Stimulated activated CD8-positive, alpha-beta memory T cell treated with anti-CD3 and anti-CD28 coated beads, Interleukin-15, amount 100 ng/mL, for 48 hours (primary cell): ENCODE measurements around the gene C6orf163.
A peak's percentile ranks its signal among the peaks of the same experiment; 100 is the strongest.
"Not testable (repeated sequence)": the region's sequence is repeated elsewhere in the genome, so short reads cannot be mapped to it uniquely, and the experiment has no call there.

Experiments
- DNase-seq, 2 donors: peaks; one replicate each; pipeline ENCODE4 v3.0.0-alpha.2; 2020; ENCODE audit warnings: low read depth in 2 of 2

The C6orf163 gene

DNA sequence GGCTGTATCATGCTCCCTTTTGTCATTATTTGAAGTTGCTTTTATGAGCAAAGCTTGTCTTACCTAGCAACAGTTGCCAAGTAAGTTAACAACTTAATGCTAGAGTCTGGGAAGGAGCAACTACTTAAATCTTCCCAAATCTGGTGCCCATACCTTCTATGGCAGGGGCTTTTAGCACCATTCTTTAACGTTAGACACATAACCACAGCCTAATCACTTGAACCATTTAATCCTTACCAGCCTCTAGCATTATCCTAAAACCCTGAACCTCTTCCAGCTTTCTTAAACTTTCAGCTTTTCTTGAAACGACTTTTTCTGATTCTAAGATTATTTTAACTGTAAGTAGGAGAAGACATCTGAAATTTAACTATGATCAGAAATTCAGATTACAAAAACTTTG lies at the start of gene C6orf163:
C6orf163 (plus strand) TSS at position 83 of the 400 bp plus-strand sequence; CDS start at position 370, 287 bp downstream.
- DNase-seq: no peak

DNA sequence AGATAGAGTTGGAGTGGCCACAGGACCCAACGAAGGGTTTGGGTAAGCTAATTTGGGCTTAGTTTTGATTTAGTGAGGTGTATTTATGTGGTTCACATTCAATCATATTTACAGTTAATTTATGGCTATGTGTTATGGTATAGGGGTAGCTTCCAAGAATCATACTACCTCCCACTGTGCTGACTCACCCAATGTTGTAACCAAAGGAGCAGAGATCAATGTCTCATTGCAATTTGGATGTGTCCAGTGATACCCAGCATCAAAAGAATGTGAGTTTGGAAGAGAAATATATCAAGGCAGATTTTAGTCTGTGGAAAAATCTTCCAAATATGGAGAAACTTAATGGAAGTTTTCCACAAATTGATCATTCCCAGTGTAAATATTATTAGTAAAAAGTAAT lies 47.5 kb upstream of the C6orf163 start:
- DNase-seq: no peak

- not testable (repeated sequence) for DNase-seq
Observed at GRCh38 chr6:87301277-87301676, 43.3 kb upstream of the C6orf163 start.

DNA sequence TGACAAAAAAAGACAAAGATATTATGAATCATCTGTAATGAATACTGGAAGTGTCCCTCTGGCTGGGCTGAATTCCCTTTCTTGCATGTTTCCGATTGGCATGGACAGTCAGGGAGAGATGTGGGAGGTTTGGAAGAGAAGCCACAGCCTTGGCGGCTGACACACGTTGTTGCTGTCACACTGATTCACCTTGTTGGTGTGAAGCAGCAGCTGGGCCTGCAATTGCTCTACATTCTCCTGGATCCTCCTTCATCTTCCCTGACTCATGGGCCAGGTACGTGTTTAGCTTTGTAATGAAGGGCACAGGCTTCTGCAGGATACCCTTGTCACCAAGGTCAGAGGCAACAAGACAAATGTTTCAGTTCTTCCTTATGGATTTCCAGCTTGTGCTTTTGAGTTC lies 35.6 kb upstream of the C6orf163 start:
- no peak for DNase-seq

GRCh38 chr6:87312860-87313259 lies 31.8 kb upstream of the C6orf163 start:
- no peak for DNase-seq

- no peak for DNase-seq
Observed at GRCh38 chr6:87315071-87315470, 29.5 kb upstream of the C6orf163 start.

DNA sequence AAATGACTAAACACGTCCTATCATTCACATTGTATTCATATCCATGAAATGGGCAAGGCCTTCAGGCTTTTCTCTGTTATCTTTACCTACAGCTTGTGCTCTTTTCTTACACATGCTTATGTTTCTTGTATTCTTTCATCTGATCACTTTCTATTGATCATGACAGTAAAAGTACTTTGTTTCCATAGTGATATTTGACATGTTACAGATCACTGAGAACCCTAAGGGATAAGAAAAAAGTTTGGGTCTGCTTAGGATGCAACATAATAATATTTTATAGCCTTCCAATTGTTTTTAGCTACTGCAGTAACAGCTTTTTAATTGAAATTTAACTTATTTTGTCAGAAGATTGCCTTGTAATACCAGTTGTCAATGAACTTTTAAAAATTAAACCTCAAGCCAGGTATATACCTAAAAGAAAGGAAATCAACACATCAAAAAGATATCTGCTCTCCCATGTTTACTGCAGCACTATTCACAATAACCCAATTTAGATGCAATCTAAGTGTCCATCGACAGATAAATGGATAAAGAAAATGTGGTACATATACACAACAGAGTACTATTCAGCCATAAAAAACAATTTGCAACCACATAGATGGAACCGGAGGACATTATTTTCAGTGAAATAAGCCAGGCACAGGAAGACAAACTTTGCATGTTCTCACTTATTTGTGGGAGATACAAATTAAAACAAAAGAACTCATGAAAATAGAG lies 25.2 kb upstream of the C6orf163 start:
- no peak for DNase-seq

DNA sequence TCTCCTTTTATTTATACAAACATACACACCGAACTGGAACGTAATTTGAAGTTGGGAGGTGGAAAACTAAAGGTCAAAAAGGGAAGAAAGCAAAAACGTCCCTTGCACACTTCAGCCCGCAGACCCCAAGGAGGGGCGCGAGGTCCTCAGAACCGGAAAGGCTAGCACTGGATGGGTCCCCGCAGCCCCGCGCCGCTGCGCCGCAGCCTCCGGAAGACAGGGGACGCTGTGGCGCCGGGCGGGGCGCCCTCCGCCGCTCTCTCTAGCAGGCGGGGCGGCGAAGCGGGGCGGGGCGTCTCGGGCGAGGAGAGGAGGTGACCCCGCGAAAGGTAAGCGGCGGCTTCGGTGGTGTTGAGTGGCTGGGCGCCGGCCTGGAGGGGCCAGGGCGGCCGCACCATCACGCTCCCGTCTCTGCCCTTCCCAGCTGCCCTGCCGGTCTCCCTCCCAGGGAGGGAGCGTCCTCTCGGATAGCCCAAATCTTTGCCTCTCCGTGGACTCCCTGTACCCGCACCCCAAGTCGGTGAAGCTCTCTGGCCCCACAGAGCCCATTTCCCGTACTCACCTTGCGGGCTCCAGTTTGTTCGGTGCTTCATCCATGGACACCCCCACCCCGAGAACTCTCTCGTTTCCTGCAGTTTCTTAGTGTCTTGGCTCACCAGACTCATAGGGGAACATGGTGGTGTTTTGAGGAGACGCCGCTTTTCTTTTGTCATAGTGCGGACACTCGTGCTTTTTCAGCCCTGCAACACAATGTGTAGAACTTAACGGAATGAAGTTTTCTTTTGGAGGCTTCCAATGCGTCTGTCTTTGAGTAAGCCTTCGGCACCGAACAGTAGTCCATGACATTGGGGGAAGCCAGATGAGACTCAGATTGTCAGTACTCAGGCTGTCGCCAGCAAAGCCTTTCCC lies 22.1 kb upstream of the C6orf163 start, which contains the start of gene SMIM8:
SMIM8 (plus strand) TSS at position 285 of the 909 bp plus-strand sequence. CDS start 14,444 bp downstream, outside the sequence.
- DNase-seq: peak; percentile 83 to 84

DNA sequence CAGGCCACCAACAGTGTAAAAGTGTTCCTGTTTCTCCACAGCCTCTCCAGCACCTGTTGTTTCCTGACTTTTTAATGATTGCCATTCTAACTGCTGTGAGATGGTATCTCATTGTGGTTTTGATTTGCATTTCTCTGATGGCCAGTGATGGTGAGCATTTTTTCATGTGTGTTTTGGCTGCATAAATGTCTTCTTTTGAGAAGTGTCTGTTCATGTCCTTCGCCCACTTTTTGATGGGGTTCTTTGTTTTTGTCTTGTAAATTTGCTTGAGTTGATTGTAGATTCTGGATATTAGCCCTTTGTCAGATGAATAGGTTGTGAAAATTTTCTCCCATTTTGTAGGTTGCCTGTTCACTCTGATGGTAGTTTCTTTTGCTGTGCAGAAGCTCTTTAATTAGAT lies 20.7 kb upstream of the C6orf163 start:
- DNase-seq: not testable (repeated sequence)

DNA sequence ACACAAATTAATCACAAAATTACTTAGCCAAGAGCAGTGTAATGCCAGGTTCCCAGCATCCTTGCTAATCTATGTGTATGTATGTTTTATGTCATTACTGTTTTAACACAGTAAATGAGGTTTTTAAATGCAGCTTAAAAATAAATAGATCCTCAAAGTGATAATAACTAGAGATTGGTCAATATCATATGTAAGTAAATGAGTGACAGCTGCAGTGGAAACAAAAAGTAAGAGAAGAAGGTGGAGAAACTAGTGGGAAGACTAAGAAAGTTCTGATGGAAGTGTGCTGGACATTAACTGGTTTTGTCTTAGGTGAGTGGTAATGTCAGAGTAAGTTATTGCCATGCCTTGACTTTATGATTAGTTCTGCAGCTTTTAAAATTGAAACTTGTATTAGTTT lies 13.7 kb upstream of the C6orf163 start:
- DNase-seq: no peak

GRCh38 chr6:87333033-87333432 lies 11.6 kb upstream of the C6orf163 start:
- DNase-seq: no peak

GRCh38 chr6:87333591-87334181 lies 10.9 kb upstream of the C6orf163 start:
- no peak for DNase-seq

DNA sequence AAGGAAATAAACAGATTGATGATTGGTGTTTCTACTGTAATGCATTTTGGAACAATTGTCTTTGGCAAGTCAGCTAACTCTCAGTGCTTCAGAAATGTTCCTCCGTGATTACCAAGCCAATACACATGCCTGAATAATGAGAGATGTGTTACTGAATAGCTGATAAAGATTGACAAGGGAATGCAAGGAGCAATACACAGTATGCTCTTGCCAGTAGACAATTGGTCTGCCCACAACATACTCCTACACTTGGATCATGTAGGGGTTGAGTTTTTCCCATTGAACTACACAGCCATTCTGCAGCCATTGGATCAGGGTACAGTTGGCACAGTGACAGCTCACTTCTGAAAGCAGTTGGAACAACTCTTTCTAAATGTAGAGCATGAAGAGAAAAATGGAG lies 9.9 kb upstream of the C6orf163 start:
- DNase-seq: no peak

GRCh38 chr6:87336367-87336766 lies 8.2 kb upstream of the C6orf163 start:
- no peak for DNase-seq

- no peak for DNase-seq
Observed at GRCh38 chr6:87340230-87340629, 4.4 kb upstream of the C6orf163 start.

GRCh38 chr6:87341158-87341557 lies 3.5 kb upstream of the C6orf163 start:
- no peak for DNase-seq

GRCh38 chr6:87341899-87342298 lies 2.7 kb upstream of the C6orf163 start:
- DNase-seq: no peak

- DNase-seq: no peak
Observed at GRCh38 chr6:87342829-87343228, 1.8 kb upstream of the C6orf163 start.

GRCh38 chr6:87346700-87347099 lies 2.1 kb downstream of the C6orf163 start:
- no peak for DNase-seq

DNA sequence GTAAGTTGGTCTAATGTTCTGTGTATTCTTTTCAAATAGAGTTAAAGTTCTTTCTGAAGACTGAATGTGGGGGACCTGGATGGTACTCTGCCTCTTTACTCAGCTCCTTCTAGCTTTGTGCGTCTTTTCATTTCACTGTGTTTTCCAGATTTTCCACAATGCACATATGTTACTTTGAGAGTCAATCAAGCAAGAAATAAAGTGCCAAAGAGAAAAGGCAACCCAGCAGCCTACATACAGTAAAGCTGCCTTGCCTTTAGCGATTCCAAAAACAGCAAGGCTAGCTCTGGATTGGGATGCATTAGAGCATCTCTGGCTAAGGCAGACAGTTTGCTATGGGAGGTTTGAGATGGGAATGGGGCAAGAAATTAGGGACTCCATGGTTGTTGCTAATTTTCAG lies 5.3 kb downstream of the C6orf163 start:
- DNase-seq: no peak

GRCh38 chr6:87350516-87350915 lies 5.9 kb downstream of the C6orf163 start:
- no peak for DNase-seq

DNA sequence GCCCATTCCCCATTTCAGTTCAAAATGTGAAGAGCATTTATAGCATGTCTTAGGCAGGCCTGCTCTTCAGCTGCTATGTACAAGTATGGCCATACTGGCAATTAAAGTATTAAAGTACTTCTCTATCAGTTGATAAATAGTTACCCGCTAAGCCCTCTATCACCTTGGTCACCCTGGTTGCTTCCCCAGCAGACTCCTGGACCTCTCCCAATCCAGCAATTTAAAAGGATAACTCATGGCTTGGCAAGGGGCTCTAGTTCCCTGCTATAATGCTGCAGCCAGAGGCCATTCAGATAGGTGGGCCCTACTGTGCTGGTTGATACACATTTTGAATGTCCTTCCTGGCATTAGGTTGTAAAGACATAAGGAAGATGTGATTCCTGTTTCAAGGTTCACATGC lies 7.0 kb downstream of the C6orf163 start:
- DNase-seq: no peak
